HG02943 (cell line): Measurements from ENCODE around the gene TNFRSF1B.

ENCODE experiments used
- ATAC-seq: cut with Tn5 transposase; IDR thresholded peaks from one replicate; pipeline ENCODE4 v1.9.1; 2021; ENCODE audit warnings: mild to moderate bottlenecking, low read depth, moderate library complexity; ENCODE audit not compliant: unreplicated experiment

Gene TNFRSF1B

GRCh38 chr1:12188115-12188514, 21.3 kb downstream of the TNFRSF1B start:
- ATAC-seq, result no peak

GRCh38 chr1:12188657-12189327, 22.0 kb downstream of the TNFRSF1B start:
- no peak for ATAC-seq

GRCh38 chr1:12189328-12189682, 22.5 kb downstream of the TNFRSF1B start:
- no peak for ATAC-seq

- no peak for ATAC-seq
Measured at GRCh38 chr1:12191242-12192032, 24.6 kb downstream of the TNFRSF1B start.

- ATAC-seq, result no peak
Measured at GRCh38 chr1:12194666-12195216, 27.9 kb downstream of the TNFRSF1B start.

- ATAC-seq, result no peak
Measured at GRCh38 chr1:12195416-12195815, 28.6 kb downstream of the TNFRSF1B start.

- ATAC-seq, result no peak
Measured at GRCh38 chr1:12196641-12197482, 30.1 kb downstream of the TNFRSF1B start.

GRCh38 chr1:12197483-12197880, 30.7 kb downstream of the TNFRSF1B start:
- ATAC-seq, result no peak

GRCh38 chr1:12200208-12200607, 33.4 kb downstream of the TNFRSF1B start:
- no peak for ATAC-seq

- no peak for ATAC-seq
Measured at GRCh38 chr1:12201352-12202189, 34.8 kb downstream of the TNFRSF1B start.

- ATAC-seq, result no peak
Measured at GRCh38 chr1:12202190-12202497, 35.4 kb downstream of the TNFRSF1B start.

- ATAC-seq, result no peak
Measured at GRCh38 chr1:12202577-12202976, 35.8 kb downstream of the TNFRSF1B start.

- ATAC-seq, result no peak
Measured at GRCh38 chr1:12203216-12204007, 36.6 kb downstream of the TNFRSF1B start.

- ATAC-seq, result no peak
Measured at GRCh38 chr1:12204140-12204539, 37.3 kb downstream of the TNFRSF1B start.

- ATAC-seq, result no peak
Measured at GRCh38 chr1:12204754-12205658, 38.2 kb downstream of the TNFRSF1B start.

GRCh38 chr1:12206238-12206637, 39.4 kb downstream of the TNFRSF1B start:
- no peak for ATAC-seq

GRCh38 chr1:12206792-12207424, 40.1 kb downstream of the TNFRSF1B start:
- ATAC-seq, result no peak

- ATAC-seq, result no peak
Measured at GRCh38 chr1:12208271-12208670, 41.5 kb downstream of the TNFRSF1B start.
